Stimulated activated CD8-positive, alpha-beta memory T cell treated with anti-CD3 and anti-CD28 coated beads, Interleukin-15, amount 100 ng/mL, for 1 hour (primary cell): ENCODE data around the gene NIPA2.

Source experiments
- DNase-seq: peaks from one replicate; pipeline ENCODE4 v3.0.0-alpha.2; 2020; ENCODE audit warnings: low read depth

The NIPA2 gene

DNA sequence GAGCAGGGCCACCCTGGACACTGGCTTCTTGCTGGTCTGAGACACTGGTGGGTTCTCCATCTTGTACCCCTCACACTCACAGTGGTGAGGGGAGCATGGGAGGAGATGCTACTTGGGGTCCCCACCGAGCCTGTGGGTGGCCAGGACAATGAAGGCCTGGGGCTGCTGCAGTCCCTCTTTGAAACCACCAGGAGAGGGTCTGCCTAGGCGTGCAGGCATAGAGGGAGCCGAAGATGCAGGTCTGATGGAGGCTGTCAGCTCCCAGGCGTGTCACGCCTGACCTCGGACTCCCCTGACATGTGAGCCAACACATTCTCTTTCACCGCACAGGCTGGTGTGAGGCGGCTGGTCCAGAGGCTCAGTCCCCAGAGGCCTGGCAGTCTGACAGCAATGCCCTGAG lies 39.1 kb downstream of the NIPA2 start:
- DNase-seq: no peak

DNA sequence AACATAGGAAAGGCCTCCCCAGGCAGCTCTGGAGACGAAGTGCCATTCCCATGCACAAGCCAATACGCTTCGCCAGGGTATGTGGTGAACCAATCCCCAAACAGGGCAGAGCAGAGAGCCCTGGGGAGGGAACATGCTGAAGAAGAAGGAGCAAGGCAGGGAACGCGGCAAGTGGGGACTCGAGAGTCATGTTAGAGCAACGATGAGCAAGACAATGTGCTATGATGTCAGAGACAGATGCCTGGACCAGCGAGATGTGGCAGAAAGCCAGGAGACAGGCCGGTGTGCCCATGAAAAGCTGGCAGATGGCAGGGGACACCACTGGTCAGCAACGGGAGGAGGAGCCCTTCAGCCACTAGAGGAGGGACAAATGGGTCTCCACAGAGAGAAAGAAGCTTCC lies 39.6 kb downstream of the NIPA2 start:
- DNase-seq: no peak

DNA sequence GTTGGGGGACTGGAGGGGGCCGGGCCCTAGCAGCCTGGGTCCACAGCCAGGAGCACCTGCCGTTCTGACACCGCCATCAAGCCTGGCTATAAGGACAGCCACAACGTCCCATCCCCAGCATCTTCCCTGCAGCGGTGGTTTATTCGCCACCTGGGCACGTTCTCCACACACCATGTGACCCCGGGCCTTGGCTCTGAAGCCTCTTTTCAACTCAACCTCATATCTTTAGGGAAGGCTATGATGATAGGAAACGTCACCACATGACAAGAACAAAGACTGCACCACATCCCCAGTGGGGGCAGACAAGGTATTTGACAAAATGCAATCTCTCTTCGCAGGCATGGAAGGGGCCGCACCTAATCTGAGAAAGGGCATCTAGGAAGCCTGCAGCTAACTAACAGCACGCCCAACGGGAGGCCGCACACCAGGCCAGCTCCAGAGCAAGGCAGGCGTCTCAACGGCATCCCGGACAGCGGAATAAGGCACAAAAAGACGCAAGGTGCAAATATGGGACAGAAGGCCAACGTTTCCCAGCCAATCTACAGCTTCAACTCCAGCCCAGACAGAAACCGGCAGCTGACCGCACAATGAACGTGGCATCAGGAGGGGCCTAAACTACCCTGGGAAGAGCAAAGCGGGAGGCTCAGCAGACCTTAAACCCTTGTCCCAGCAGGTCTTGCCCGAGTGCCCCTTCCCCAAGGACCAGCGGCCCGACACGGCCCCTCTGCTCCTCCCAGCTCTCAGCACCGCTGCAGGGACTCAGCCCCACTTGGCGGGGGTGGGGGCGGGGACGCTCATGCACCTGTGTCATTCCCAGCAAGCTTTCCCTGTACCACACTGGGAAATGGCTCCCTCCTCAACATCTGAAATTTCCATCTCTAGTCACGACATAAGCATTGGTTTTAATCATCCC lies 41.9 kb downstream of the NIPA2 start:
- DNase-seq: no peak

DNA sequence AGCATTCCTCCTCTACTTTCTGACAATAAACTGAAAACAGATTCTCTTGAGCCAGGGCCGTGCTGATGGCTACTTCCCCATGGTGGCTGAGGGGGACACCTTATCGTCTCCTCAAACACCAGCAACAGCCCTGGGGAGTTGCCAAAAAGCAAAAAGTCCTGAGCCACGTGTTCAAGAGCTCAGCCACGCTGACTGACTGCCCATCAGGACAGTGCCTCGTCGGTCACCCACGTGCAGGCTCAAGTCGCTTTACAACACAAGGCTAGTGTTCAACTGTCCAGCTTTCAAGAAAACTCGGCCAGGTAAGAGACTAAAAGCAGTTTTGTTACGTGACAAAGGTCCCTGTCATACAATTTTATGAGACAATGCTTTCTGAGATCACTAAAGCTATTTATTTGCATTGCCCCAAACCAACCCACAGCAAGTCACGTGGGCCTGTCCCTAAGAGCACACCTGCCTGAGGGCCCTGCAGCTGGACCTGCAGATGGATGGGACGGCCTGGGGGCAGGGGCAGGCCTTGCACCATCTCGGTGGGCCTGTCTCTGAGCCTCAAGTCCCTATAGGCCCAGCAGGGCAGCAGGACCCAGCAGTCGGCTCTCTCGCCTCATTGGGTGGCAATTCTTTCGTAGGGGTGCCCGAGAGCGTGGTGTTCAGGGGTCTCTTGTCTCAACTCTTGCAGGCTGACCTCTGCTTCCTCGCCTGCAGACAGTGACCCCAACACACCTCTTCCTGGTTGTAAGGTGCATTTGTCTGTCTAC lies 42.7 kb downstream of the NIPA2 start:
- no peak for DNase-seq

DNA sequence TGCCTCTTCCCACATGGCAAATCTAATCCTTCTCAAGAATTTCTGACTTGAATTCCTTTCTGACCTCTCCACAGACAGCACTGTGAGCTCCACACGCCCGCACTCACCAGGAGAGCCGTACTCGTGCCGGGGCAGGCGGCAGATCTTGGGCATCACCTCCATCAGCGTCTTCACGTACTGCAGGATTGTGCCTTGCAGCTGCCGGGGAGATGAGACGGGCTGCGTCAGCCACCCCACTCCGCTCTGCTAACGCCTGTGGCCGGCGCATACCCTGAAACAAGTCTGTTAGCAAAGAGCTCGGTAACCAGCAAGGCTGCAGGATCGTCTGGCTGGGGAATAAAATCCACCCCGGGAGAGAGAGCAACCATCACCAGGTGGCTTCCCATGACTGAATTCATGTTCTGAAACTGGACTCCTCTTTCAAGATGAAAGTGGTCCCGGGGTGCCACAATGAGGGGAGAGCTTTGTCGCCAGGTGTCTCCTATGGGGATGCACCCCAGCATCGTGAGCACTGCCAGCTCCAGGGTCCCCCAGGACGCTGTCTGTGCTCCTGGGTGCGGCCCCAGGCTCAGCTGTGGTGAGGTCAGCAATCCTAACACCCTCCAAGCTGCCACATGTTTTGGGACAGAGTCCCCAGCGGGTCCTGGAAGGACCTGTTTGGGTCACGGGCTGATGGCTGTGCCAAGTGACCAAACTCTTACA lies 43.4 kb downstream of the NIPA2 start:
- no peak for DNase-seq

DNA sequence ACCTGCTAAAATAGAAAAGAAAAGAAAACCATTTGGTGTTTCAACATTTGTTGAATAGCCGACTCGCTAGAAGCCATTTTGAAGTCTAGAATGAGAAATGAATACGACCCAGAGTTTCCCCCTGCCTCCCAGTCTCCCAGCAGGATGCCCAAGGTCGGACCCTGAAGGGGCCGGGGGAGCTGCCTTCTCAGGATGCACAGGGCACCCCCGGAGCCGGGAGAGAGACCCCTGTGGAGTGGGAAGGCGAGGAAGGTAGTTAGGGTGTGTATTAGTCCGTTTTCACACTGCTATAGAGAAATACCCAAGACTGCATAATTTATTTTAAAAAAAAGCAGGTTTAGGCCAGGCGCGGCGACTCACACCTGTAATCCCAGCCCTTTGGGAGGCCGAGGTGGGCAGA lies 44.7 kb downstream of the NIPA2 start:
- DNase-seq: no peak

DNA sequence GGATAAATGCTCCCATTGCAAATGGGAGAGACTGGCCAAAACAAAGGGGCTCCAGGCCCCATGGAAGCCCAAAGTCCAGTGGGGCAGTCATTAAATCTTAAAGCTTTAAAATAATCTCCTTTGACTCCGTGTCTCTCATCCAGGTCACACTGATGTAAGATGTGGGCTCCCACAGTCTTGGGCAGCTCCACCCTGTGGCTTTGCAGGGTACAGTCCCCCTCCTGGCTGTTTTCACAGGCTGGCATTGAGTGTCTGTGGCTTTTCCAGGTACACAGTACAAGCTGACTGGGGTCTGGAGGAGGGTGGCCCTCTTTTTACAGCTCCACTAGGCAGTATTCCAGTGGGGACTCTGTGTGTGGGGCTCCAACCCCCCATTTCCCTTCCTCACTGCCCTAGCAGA lies 45.9 kb downstream of the NIPA2 start:
- DNase-seq: no peak

DNA sequence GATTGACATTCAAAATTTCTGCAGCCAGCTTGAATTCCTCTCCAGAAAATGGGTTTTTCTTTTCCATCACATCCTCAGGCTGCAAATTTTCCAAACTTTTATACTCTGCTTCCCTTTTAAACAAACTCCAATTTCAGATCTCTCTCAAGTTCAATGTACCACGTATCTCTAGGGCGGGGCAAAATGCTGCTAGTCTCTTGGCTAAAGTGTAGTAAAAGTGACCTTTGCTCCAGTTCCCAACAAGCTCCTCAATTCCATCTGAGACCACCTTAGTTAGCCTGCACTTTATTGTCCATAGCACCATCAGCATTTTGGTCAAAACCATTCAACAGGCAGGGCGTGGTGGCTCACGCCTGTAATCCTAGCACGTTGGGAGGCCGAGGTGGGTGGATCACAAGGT lies 46.7 kb downstream of the NIPA2 start:
- DNase-seq: no peak

DNA sequence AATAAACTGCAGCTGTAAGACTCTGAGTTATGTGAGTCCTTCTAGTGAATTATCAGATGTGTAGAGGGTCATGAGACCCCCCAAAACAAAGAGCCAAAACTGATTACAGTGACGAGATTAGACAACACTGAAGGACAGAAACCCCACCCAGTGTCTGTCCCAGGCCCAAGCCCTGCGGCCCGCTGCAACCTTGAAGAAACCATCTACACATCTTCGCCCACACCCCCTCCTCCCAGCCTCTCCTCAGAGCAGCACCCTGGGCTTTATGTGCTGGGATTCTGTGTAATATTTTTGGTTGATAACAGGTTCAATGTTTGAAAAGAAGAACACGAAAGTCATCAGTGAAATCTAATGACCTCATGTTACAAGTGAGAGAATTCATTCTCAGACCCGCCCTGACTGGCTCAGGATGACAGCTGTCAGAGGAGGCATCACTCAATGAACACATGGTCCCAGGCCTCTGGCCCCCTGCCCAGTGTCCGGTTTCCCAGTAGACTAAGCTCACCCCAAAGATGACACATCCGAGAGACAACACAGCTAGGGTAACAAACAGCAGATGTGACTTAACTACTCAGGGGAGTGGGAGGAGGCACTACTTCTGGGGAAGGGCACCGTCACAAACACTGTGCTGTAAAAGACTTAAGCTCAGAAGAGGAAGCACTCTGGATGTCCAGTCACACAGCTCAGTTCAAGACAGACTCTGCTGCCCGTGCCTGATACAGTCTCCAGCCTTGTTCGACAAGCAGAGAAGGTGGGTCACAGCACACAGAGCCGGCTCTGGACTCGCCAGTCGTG lies 48.9 kb downstream of the NIPA2 start:
- DNase-seq: no peak

DNA sequence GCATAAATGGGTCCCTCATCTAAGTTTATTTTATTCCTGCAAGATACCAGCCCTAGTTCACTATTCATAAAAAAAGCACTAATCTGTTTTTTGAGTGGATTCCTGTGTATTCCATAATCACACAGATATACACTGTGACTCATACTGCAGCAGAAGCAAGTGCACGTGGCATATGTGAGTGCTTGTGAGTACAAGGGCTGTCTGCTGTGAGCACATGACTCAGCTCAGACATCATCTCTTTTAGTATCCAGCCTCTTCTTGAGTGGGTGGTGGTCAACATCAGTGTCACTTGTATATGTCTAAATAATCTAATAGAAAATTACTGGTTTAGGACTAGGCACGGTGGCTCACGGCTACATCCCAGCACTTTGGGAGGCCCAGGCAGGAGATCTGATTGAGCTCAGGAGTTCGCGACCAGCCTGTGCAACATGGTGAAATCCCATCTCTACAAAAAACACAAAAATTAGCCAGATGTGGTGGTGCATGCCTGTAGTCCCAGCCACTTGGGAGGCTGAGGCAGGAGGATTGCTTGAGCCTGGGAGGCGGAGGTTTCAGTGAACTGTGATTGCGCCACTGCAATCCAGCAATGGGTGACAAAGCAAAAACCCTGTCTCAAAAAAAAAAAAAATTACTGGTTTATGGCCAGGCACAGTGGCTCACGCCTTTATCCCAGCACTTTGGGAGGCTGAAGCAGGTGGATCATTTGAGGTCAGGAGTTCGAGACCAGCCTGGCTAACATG lies 49.8 kb downstream of the NIPA2 start:
- no peak for DNase-seq

DNA sequence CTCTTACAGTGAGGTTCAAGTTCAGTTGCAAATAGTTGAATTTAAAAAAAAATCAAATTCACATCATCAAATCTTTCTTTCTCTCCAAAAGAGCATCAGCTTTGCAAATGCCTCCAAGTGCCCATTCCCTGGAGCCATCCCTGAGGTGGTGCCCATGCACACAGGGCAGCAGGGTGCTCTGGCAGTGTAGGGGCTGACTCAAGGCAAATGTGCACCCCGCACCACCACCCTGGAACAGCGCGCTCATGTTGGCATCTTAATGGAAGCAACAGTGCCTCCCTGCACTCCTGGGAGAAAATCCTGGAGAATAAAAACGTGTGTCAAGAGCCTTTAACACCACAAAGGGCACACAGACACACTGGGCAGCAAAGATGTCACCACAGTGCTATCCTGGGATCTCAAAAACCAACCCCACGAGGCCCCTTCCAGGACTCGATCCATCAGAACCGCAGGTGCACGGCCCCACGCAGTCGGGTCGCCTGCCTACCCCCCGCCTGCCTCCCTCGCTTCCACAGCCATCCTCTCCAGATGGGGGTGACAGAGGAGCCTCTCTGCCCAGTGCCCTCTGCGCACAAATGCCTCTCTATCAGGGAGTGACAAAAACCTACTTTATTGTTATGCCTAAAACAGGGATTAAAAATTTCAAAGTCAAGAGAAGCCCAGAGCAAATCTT lies 50.8 kb downstream of the NIPA2 start:
- DNase-seq: no peak

DNA sequence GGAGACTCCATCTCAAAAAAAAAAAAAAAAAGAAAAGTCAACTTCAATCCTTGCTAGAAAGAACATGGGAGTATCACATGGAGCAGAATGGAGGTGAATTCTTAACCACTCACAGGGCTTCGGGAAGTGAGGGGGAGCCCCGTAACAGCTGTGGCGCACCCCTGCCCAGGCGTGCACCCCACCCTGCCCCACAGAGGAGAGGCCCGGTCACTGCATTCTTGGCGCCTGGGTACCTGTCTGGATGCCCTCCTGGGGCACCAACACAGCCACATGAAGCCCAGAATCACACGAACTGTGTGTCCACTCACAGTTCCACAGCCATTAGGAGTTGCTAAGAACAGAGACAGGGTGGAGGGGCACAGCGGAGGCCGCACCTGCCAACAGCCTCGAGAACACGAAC lies 51.8 kb downstream of the NIPA2 start:
- no peak for DNase-seq

DNA sequence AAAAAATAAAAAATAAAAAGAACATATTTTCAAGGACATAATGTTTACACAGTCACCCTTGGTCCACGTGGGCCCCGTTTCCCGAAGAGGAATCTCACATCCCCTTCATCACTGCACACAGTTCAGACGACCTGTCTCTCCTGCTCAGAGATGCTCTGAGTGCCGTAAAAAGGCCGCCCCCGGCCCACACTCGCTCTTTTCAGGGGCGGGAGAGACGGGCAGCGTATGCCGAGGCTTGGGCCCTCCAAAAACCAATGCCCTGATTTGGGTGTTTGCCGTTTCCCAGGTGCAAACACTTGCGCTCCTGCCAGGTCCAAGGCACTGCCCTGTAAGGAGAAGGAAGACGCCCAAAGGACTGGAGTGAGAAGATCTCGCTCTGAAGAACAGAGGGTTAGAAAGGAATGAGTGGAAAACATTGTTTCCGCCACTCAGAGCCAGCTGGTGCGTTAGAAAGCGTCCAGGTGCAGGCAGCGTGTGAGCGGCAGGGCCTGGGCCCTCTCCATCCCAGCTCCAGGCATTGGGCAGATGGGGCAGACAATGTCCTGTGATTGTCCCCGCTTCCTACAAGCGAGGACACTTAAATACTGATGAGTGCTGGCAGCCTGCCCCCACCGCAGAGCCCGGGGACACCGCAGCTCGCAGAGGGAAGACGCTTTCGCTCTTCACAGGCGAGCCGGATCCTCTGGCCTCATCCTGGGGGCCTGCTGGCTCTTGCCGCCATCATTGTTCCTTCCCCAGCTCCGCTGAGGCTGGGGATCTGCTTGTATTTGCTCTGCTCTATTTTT lies 53.2 kb downstream of the NIPA2 start:
- DNase-seq: no peak

DNA sequence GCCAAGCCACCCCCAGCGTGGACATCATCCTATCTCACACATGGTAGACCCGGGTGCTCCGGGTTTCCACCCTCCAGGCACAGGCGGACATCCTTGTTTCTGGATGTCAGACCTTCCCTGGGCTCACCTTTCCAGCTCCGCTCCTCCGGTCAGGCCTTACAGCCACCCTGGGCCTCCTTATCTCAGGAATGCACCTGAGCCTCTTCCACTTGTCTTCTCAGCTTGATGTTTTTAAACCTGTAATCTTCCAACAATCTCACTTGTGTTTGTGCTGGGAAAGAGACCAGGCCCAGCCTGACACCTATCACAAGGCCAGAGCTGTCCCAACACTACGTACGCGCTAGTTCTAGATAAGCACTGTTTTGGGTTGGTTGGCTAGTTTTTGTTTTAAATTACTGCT lies 53.9 kb downstream of the NIPA2 start:
- DNase-seq: no peak

DNA sequence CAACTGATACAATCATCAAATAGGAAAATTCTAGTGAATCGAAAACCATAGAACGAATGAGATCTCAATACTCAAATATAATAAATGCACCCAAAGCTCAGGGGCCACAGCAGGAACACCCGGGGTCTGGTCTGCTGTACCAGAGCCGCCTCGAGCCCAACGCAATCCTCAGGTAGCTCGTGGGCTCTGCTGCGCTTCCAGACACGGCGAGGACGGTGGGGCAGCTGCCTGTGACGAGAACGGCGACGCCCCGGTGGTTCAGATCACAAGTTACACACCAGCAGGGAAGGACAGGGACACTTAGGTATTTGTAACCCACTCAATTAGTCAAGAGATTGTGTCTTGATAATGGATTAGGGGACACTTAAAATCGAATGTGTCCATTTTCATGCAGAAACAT lies 54.6 kb downstream of the NIPA2 start:
- DNase-seq: no peak

DNA sequence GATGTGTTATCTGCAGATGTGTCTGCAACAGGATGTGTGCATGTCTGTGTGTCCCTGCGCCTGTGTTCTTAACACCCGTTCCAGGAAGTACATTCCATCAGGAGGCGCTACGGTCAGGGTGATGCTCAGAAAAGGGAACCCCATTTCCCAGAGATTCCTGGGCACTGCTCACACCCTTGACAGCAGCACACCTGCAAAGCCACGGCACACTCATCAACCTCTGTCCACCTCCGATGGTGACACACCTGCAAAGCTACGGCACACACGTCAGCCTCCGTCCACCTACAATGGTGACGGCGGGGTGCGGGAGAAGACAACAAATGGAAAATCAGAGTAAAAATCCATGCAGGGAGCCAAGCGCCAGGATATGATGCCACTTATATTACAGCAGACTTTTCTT lies 55.4 kb downstream of the NIPA2 start:
- DNase-seq: no peak

DNA sequence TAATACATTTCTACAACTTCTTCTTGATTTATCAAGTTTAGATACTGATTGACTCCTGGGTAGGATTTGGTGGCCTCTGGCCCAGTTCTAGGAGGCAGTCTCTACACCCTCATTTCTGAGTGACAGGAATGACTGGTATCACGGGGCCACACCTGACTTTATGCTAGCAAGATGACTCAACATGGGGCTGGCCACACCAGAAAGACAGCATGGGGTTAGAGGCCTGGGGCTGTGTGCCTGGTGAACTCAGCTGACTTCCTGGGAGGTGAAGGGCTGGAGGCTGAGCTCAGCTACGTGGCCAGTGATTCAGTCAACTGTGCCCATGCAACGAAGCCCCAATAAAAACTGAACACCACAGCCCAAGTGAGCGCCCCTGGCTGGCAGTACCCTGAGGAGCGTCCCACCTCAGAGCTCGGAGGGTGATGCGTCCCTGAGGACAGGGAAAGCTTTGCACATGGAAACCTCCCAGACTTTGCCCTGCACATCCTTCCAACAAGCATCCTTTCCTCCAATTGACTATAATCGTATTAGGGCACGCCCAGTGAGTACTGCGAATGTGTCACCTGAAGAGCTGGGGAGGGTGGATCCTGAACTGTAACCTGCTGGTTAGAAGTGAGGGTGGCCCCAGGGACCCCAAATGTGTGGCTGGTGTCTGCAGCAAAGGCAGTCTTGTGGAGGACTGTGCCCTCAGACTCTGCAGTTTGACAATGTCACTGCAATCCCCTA lies 57.2 kb downstream of the NIPA2 start:
- DNase-seq: no peak

DNA sequence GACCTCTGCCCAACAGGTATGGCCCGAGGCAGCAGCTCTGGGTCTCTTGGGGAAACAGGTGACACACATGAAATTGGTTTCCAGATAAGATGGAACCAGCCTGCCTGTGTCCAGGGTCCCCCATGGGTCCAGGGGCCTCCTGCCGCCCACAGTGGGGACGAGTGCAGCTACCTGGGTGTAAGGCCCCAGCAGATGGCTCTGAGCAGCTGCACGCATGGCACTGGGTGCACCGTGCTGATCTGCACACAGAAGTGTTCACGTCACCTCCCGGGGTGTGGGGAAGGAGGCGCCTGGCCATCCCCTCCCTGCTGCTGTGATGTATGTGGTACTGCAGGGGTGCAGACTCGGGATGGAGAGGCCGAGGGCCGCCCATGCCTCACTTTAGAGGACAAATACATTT lies 63.6 kb downstream of the NIPA2 start:
- DNase-seq: no peak

DNA sequence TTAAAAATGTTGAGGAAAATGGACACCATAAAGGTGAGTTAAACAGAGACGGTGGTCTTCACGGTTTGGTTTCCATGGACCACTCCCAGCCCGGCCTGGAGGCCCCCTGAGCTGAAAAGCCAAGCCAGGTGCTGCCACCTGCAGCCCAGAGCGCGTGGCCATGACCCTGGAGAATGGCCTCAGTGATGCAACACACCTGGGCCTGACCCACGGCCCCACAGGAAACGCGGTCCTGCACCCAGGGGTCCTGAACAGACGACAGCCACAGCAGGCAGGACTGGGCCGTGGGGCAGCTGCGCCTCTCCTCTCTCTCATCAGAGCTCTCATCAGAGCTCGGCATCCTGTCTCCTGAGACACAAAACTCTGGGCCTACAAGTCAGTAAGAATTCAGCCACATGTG lies 64.1 kb downstream of the NIPA2 start:
- no peak for DNase-seq
